ENCODE results near the gene ACP2. TPM values are rescaled to one million over a fixed set of nuclear protein-coding genes. Genes with fewer than 3 reads are reported as not detected.
"Not testable (repeated sequence)": the region's sequence is repeated elsewhere in the genome, so short reads cannot be mapped to it uniquely, and the experiment has no call there.

The ACP2 gene
- total RNA-seq, 1 donor from 2014 or later: 34.8 TPM

DNA sequence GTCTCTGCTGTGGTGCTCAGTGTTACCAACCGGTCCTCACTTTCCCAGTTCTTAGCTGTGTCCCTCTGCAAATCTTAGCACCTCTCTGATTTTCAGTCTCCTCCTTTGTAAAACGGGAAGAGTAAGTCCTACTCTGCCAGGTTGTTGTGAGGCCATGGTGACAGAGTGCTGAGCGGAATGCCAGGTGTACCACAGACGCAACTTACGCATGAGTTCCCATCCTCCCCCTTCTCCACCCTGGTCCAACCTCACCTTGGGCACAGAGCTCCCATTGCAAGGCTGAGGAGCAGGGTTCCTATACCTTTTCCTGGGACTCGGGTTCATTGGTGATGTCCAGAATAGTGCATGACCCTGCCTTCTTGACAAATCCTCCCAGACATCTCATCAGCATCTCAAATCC is 41.2 kb downstream of the ACP2 start:
- DNase-seq (ENCODE audit: low read depth): no peak

DNA sequence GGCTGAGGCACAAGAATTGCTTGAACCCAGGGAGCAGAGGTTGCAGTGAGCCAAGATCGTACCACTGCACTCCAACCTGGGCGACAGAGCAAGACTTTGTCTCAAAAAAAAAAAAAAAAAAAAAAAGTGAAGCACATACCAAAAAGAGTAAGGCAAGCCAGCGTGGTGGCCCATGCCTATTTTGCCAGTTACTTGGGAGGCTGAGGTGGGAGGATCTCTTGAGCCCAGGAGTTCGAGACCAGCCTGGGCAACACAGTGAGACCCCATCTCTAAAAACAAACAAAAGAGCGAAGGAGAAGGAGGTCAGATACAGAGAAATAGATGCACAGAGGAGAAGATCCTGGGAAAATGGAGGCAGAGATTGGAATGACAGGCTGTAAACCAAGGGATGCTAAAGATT is 42.0 kb downstream of the ACP2 start:
- DNase-seq (ENCODE audit: low read depth): not testable (repeated sequence)

DNA sequence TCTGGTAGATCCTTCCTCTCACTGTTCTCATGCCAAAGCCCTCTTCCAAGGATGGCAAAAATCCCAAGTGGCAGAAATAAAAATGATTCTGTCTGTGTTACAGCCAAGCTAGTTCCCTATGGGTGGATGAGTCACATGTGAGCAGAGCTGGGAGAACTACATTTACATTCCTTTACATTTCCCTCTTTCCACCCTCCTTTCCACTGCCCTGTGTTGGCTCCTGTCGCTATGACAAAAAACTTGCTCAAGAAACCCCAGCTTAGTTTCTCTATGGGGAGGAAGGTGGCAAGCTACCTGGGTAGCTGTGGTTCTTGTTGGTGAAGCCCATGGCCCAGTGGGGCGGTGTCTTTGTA is 44.0 kb downstream of the ACP2 start:
- no peak for DNase-seq (ENCODE audit: low read depth)

DNA sequence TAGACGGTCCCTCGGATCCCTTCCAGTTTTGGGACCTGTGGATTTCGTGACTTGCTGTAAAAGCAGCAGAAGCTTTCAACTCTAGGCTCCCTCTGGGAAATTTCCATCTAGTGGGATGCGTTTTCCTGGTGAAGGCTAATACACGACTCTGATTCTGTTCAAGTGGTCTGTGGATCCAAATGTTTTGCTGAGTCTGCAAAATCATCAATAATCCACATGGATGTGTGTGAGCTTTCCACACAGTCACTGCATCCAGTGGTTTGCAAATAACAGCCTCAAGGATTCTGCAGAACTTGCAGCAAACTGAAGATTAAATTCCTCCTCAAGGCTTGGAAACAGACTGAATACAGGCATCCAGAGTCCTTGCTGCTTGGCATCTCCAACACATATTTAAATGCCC is 46.0 kb downstream of the ACP2 start:
- no peak for DNase-seq (ENCODE audit: low read depth)

DNA sequence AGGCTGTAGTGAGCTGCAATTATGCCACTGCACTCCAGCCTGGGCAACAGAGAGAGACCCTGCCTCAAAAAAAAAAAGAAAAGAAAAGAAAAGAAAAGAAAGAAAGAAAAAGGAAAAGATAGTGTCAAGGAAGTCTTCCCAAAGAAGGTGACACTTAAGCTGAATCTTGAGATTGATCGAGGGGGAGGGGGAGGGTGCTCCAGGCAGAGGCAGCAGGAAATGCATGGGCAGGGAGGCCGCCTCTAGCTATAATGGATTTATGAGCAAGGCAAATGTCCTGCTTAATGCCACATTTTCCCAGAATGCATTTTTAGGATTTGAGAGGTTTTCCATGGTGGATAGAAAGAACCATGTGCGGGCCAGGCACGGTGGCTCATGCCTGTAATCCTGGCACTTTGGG is 47.6 kb downstream of the ACP2 start:
- DNase-seq (ENCODE audit: low read depth): no peak

GRCh38 chr11:47198161-47198560 is 50.5 kb downstream of the ACP2 start:
- DNase-seq (ENCODE audit: low read depth): not testable (repeated sequence)

DNA sequence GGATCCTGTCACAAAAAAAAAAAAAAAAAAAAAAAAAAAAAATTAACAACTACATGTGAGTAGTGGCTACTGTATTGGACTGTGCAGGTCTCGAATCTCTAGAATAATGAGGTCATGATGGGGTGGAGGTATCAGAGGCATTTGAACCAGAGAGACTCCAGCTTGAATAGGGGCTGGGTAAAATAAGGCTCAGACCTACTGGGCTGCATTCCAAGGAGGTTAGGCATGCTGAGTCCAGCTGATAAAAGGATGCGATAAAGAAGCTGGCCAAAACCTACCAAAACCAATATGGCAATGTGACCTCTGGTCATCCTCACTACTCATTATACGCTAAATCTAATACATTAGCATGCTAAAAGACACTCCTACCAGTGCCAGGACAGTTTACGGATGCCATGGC is 56.5 kb downstream of the ACP2 start:
- DNase-seq (ENCODE audit: low read depth): no peak

DNA sequence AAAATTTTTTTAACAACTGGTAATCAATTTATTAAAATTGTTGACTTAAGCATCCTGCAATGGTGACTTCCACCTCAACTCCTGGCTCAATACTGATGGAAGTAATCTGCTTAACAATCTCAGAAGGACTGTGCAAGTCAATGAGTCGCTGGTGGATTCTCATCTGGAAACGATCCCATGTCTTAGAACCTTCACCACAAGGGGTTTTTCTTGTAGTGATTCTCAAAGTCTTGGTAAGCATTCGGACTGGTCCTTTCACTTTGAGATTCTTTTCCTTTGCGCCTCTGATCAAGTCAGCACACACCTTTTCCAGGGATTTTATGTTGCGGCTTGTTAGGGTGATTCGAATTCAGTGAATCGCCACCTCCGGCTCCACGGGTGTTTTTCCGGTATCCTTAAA is 57.5 kb downstream of the ACP2 start:
- not testable (repeated sequence) for DNase-seq (ENCODE audit: low read depth)

Other genes with a start within 250 kb of the ACP2 start
- 163 and 175 TPM in 2 replicates for gene ARFGAP2, start 71.9 kb downstream of the ACP2 start, total RNA-seq
- 29.9 and 35.9 TPM in 2 replicates for gene PACSIN3, start 62.4 kb downstream of the ACP2 start, total RNA-seq
- gene DDB2, start 33.8 kb downstream of the ACP2 start, total RNA-seq: 33.2 and 34.2 TPM in 2 replicates
- gene NR1H3, start 9.2 kb upstream of the ACP2 start, total RNA-seq: 9.9 and 11.3 TPM in 2 replicates
- gene MADD, start 21.3 kb upstream of the ACP2 start, total RNA-seq: 41.0 and 54.4 TPM in 2 replicates
- gene MYBPC3, start 103.9 kb upstream of the ACP2 start, total RNA-seq: not detected in 2 replicates
- not detected in 2 replicates for gene SPI1, start 129.7 kb upstream of the ACP2 start, total RNA-seq
- gene SLC39A13, start 159.8 kb upstream of the ACP2 start, total RNA-seq: 124 and 131 TPM in 2 replicates
- gene PSMC3, start 177.6 kb upstream of the ACP2 start, total RNA-seq: 257 and 296 TPM in 2 replicates
- 321 and 358 TPM in 2 replicates for gene RAPSN, start 200.3 kb upstream of the ACP2 start, total RNA-seq